ENCODE results near the gene TDP2. TPM values are rescaled to one million over a fixed set of nuclear protein-coding genes. Genes with fewer than 3 reads are reported as not detected.

Gene TDP2
- polyA plus RNA-seq, 1 donor from 2014 or later: 49.0 TPM

DNA sequence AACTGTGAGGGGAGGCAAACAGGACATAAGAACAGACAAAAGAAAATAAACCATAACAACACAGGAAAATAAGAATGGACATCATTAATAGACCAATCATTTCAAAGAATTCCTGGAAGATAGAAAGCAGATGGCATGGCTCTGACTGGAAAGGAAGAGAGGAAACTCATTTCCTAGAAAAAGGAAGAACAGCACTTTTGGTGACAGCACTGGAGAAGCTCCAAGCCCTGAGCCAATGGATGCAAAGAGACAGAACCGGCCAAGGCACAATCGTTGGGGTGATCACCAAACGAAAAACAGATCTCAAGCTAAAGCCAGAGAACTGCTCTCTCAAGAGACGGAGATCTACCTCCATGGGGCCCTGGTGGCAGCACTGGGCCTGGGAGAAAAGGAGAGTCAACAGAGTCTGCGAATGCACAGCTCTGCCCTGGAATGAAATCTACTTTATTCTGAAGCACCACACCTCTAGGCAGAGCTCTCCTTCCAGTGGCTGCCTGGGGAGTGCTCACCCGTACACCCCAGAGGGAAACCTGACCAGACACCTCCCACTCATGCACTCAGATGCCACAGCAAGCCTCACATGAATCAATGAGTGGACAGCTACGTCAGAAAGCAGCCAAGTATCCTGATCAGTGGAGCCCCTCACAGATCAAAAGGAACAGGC lies 44.9 kb downstream of the TDP2 start:
- Histone ChIP-seq H4K20me1 (ENCODE audit: insufficient read depth) (no peaks in the 10 kb centered on the region), H3K79me2 (replicated peaks; ENCODE audit: insufficient read depth, low read length) (no peaks in the 10 kb centered on the region), H2AFZ (ENCODE audit: low read depth, low read length) (no peak overlapping the region), H3K9me2 (ENCODE audit: insufficient read depth, low read length) (no peaks in the 10 kb centered on the region), H3K4me2 (ENCODE audit: low read length) (no peak overlapping the region), H3K36me3 (ENCODE audit: insufficient read depth, low read length) (no peaks in the 10 kb centered on the region), H3K27me3 (ENCODE audit: insufficient read depth, low read depth, low read length) (no peaks in the 10 kb centered on the region), H3K9me3 (ENCODE audit: low read length) (no peaks in the 10 kb centered on the region), H3F3A (ENCODE audit: insufficient read depth, low read length, poor library complexity, severe bottlenecking) (no peaks in the 10 kb centered on the region), H3K9ac (ENCODE audit: low read length) (no peak overlapping the region), H3K4me3 (ENCODE audit: low read length) (no peak overlapping the region), H3K27ac (ENCODE audit: low read length) (no peak overlapping the region)
- no peak for TF ChIP-seq MXI1 (conservative IDR thresholded peaks at IDR 0.05; ENCODE audit: poor library complexity, severe bottlenecking)
- no peak for TF ChIP-seq EZH2 (IDR thresholded peaks at IDR 0.05; ENCODE audit: borderline replicate concordance, insufficient read depth, low read length, poor library complexity, severe bottlenecking)
- no peak for TF ChIP-seq SMC3 (conservative IDR thresholded peaks at IDR 0.05; ENCODE audit: poor library complexity)
- TF ChIP-seq TAF1 (IDR thresholded peaks at IDR 0.05; ENCODE audit: low read depth): no peak
- TF ChIP-seq REST (IDR thresholded peaks at IDR 0.05; ENCODE audit: borderline replicate concordance): no peak

DNA sequence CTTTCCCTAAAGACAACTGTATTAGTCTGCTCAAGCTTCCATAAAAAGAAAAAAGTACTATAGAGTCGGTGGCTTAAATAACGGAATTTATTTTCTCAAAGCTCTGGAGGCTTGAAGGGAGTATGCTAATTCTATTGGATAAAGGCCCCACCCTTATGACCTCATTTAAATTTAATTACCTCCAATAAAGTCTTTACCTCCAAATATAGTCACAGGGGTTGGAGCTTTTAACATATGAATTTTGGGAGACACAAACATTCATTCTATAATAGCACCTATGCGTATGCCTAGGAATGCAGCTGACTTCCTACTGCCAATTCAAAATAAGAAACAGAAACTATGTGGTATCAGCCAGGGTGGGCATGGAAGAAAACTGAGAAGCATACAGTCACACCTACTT lies 46.1 kb downstream of the TDP2 start:
- no peak for TF ChIP-seq SMC3 (conservative IDR thresholded peaks at IDR 0.05; ENCODE audit: poor library complexity)
- no peak for TF ChIP-seq TAF1 (IDR thresholded peaks at IDR 0.05; ENCODE audit: low read depth)
- no peak for TF ChIP-seq EZH2 (IDR thresholded peaks at IDR 0.05; ENCODE audit: borderline replicate concordance, insufficient read depth, low read length, poor library complexity, severe bottlenecking)
- no peak for TF ChIP-seq RAD21 (conservative IDR thresholded peaks at IDR 0.05)
- TF ChIP-seq MXI1 (conservative IDR thresholded peaks at IDR 0.05; ENCODE audit: poor library complexity, severe bottlenecking): no peak
- no peak for TF ChIP-seq EP300 (conservative IDR thresholded peaks at IDR 0.05; ENCODE audit: poor library complexity, severe bottlenecking)
- TF ChIP-seq REST (IDR thresholded peaks at IDR 0.05; ENCODE audit: borderline replicate concordance): no peak
- TF ChIP-seq CTCF (IDR thresholded peaks at IDR 0.05; ENCODE audit: poor library complexity, severe bottlenecking): no peak
- TF ChIP-seq POLR2AphosphoS5 (IDR thresholded peaks at IDR 0.05): no peak
- Histone ChIP-seq H3K36me3 (ENCODE audit: insufficient read depth, low read length) (no peaks in the 10 kb centered on the region), H4K20me1 (ENCODE audit: insufficient read depth) (no peaks in the 10 kb centered on the region), H3K27me3 (ENCODE audit: insufficient read depth, low read depth, low read length) (no peaks in the 10 kb centered on the region), H3K4me2 (ENCODE audit: low read length) (no peak overlapping the region), H3K9me2 (ENCODE audit: insufficient read depth, low read length) (no peaks in the 10 kb centered on the region), H2AFZ (ENCODE audit: low read depth, low read length) (no peak overlapping the region), H3K27ac (ENCODE audit: low read length) (no peak overlapping the region), H3F3A (ENCODE audit: insufficient read depth, low read length, poor library complexity, severe bottlenecking) (no peaks in the 10 kb centered on the region), H3K9ac (ENCODE audit: low read length) (no peak overlapping the region), H3K4me3 (ENCODE audit: low read length) (no peak overlapping the region), H3K9me3 (ENCODE audit: low read length) (no peaks in the 10 kb centered on the region), H3K79me2 (replicated peaks; ENCODE audit: insufficient read depth, low read length) (no peaks in the 10 kb centered on the region)

Data from neural cell (in vitro differentiated cells).